ENCODE measurements around the gene SMAP2.

SMAP2 gene

GRCh38 chr1:40361637-40362036, 11.9 kb upstream of the SMAP2 start:
- TF ChIP-seq EP300 (IDR thresholded peaks at IDR 0.05; ENCODE audit: borderline replicate concordance) (no peak), TEAD4 (IDR thresholded peaks at IDR 0.05) (no peak), YY1 (IDR thresholded peaks at IDR 0.05; ENCODE audit: low read depth) (no peak), FOXM1 (IDR thresholded peaks at IDR 0.05; ENCODE audit: borderline replicate concordance, low read depth) (no peak), REST (IDR thresholded peaks at IDR 0.05; ENCODE audit: low read depth) (no peak), NFIC (IDR thresholded peaks at IDR 0.05) (no peak), CREB1 (IDR thresholded peaks at IDR 0.05; ENCODE audit: low read depth) (no peak), USF1 (IDR thresholded peaks at IDR 0.05) (no peak)

- TF ChIP-seq CEBPB (IDR thresholded peaks at IDR 0.05) (no peak), EP300 (IDR thresholded peaks at IDR 0.05; ENCODE audit: borderline replicate concordance) (no peak), REST (IDR thresholded peaks at IDR 0.05; ENCODE audit: low read depth) (no peak), FOXM1 (IDR thresholded peaks at IDR 0.05; ENCODE audit: borderline replicate concordance, low read depth) (no peak)
Observed at GRCh38 chr1:40362199-40362598, 11.3 kb upstream of the SMAP2 start.

- peak; percentile 40; the same call in 1 of the 2 replicates for TF ChIP-seq REST (IDR thresholded peaks at IDR 0.05; ENCODE audit: low read depth)
- no peak for TF ChIP-seq ZBTB7A (IDR thresholded peaks at IDR 0.05; ENCODE audit: low read depth)
Observed at GRCh38 chr1:40362699-40363098, 10.8 kb upstream of the SMAP2 start.

GRCh38 chr1:40363721-40364120, 9.8 kb upstream of the SMAP2 start:
- TF ChIP-seq TEAD4 (IDR thresholded peaks at IDR 0.05) (no peak), TCF12 (IDR thresholded peaks at IDR 0.05; ENCODE audit: low read depth) (no peak), MAX (IDR thresholded peaks at IDR 0.05) (no peak), REST (IDR thresholded peaks at IDR 0.05; ENCODE audit: low read depth) (no peak), CEBPB (IDR thresholded peaks at IDR 0.05) (no peak), YY1 (IDR thresholded peaks at IDR 0.05; ENCODE audit: low read depth) (no peak), FOXM1 (IDR thresholded peaks at IDR 0.05; ENCODE audit: borderline replicate concordance, low read depth) (no peak), NFIC (IDR thresholded peaks at IDR 0.05) (no peak), EP300 (IDR thresholded peaks at IDR 0.05; ENCODE audit: borderline replicate concordance) (no peak), USF1 (IDR thresholded peaks at IDR 0.05) (no peak), EGR1 (IDR thresholded peaks at IDR 0.05) (no peak), ZBTB7A (IDR thresholded peaks at IDR 0.05; ENCODE audit: low read depth) (no peak)

All from Ishikawa (cell line).